ENCODE measurements around the gene CD34.

Gene CD34

GRCh38 chr1:207892764-207893163 is 18.2 kb downstream of the CD34 start:
- CTCF ChIA-PET = interaction anchor here (1.2 to 8.2 kb wide), 4 partner anchors 7 to 105 kb away, joined by 4 to 69 read pairs (median 10); no protein-coding TSS in a partner anchor
- Histone ChIP-seq H3K36me3 (ENCODE audit: control insufficient read depth in 2 of 2, insufficient read depth in 1 of 2, low read length in 2 of 2) (no peaks in the 10 kb centered on the region), H3K9me3 (ENCODE audit: control insufficient read depth, insufficient read depth, low read depth, low read length) (no peaks in the 10 kb centered on the region), H3K4me1 (ENCODE audit: control insufficient read depth, insufficient read depth, low read length) (no peaks in the 10 kb centered on the region), H3K4me3 (ENCODE audit: low read depth, low read length) (no peak overlapping the region), H3K27ac (ENCODE audit: extremely low read depth, low read depth, low read length) (no peak overlapping the region)
- POLR2A ChIA-PET = no interaction called here
- TF ChIP-seq ZNF558 (tag by site-specific recombination; IDR thresholded peaks at IDR 0.05) (no peak), HOXC10 (CRISPR knock-in tag; IDR thresholded peaks at IDR 0.05) (no peak), ZFHX2 (tag by site-specific recombination; conservative IDR thresholded peaks at IDR 0.05) (no peak), ZNF629 (tag by site-specific recombination; IDR thresholded peaks at IDR 0.05) (no peak), ZNF138 (tag by site-specific recombination; IDR thresholded peaks at IDR 0.05; ENCODE audit: borderline replicate concordance) (no peak), ZNF530 (tag by site-specific recombination; IDR thresholded peaks at IDR 0.05; ENCODE audit: low read depth) (no peak), REPIN1 (tag by site-specific recombination; IDR thresholded peaks at IDR 0.05; ENCODE audit: low read depth) (no peak), ZBTB6 (tag by site-specific recombination; IDR thresholded peaks at IDR 0.05) (no peak), ZNF114 (tag by site-specific recombination; IDR thresholded peaks at IDR 0.05) (no peak), HOXA7 (CRISPR knock-in tag; IDR thresholded peaks at IDR 0.05; ENCODE audit: borderline replicate concordance) (no peak), ZNF132 (tag by site-specific recombination; IDR thresholded peaks at IDR 0.05; ENCODE audit: borderline replicate concordance) (no peak), ZBTB8A (tag by site-specific recombination; IDR thresholded peaks at IDR 0.05) (no peak), ZNF549 (tag by site-specific recombination; IDR thresholded peaks at IDR 0.05) (no peak), ZBTB44 (tag by site-specific recombination; IDR thresholded peaks at IDR 0.05) (no peak), ZNF423 (tag by site-specific recombination; IDR thresholded peaks at IDR 0.05) (no peak), YY2 (tag by site-specific recombination; IDR thresholded peaks at IDR 0.05) (no peak), PBX3 (CRISPR knock-in tag; IDR thresholded peaks at IDR 0.05) (no peak)

GRCh38 chr1:207891148-207891547 is 19.8 kb downstream of the CD34 start:
- CTCF ChIA-PET = interaction anchor here (4.1 kb wide), 1 partner anchor 73 kb away, joined by 15 read pairs; no protein-coding TSS in a partner anchor
- no peaks in the 10 kb centered on the region for H3K4me1 ChIP-seq (ENCODE audit: control insufficient read depth, insufficient read depth, low read length)
- no peak overlapping the region for H3K27ac ChIP-seq (ENCODE audit: extremely low read depth, low read depth, low read length)

More at GRCh38 chr1:207891148-207891547, 19.8 kb downstream of the CD34 start:
- Histone ChIP-seq H3K36me3 (ENCODE audit: control insufficient read depth in 2 of 2, insufficient read depth in 1 of 2, low read length in 2 of 2) (no peaks in the 10 kb centered on the region), H3K9me3 (ENCODE audit: control insufficient read depth, insufficient read depth, low read depth, low read length) (no peaks in the 10 kb centered on the region), H3K4me3 (ENCODE audit: low read depth, low read length) (no peak overlapping the region)
- TF ChIP-seq ZBTB11 (tag by site-specific recombination; conservative IDR thresholded peaks at IDR 0.05; ENCODE audit: low read depth) (no peak), ZNF169 (tag by site-specific recombination; IDR thresholded peaks at IDR 0.05) (no peak), ZNF639 (tag by site-specific recombination; IDR thresholded peaks at IDR 0.05) (0 out of 2 replicates have a peak, but pooled peaks have one; percentile 29)
- POLR2A ChIA-PET = no interaction called here

Data from HEK293 (cell line).